HCT116 (cell line): ENCODE measurements around the gene WDPCP. TPM values are rescaled to one million over a fixed set of nuclear protein-coding genes. Genes with fewer than 3 reads are reported as not detected.

Source experiments
- ATAC-seq: fragments of 200-7000 bp; cut with Tn5 transposase; 2 replicates; pipeline ENCODE4 v1.9.1; 2020; ENCODE audit warnings: mild to moderate bottlenecking, moderate library complexity
- BruUV-seq: library from RNA; stranded (reverse); fragments of 400-500 nt; replicated peaks from 2 replicates; lab custom pipeline; 2021; lab: Mats Ljungman, UMichigan
- CTCF ChIA-PET: fragments of 300-600 bp; sonication (Branson Sonifier 250); formaldehyde crosslinking; loops from one replicate; lab custom pipeline; 2021; ENCODE audit warnings: antibody characterized with exemption; lab: Charles Lee
- POLR2A ChIA-PET: fragments of 300-600, 350-600 bp; sonication (Branson Sonifier 250); formaldehyde crosslinking; loops from one replicate; lab custom pipeline; 2021; ENCODE audit warnings: antibody characterized with exemption; lab: Charles Lee
- RAD21 ChIA-PET, 2 experiments: fragments of 300-600 bp; sonication (Branson Sonifier 250); formaldehyde crosslinking; loops; one replicate each; lab custom pipeline; 2023; ENCODE audit warnings: low total read pairs in 2 of 2; ENCODE audit not compliant: uncharacterized antibody in 2 of 2, unreplicated experiment in 2 of 2, low non-redundant PET in 1 of 2; lab: Charles Lee
- DNase-seq: peaks from one replicate; pipeline ENCODE4 v3.0.0-alpha.2; 2010; ENCODE audit warnings: low read depth, low spot score
- H2AFZ ChIP-seq: fragments of 200-600 bp; shearing (Covaris generic), sonication (generic); 2 replicates; pipeline ENCODE4 v1.6.1; 2017; ENCODE audit warnings: low read depth, mixed run types, mixed read lengths, antibody characterized with exemption, low read length; ENCODE audit not compliant: poor library complexity, severe bottlenecking
- H3K27ac ChIP-seq: 2 replicates; pipeline ENCODE4 v1.5.1; 2012; ENCODE audit warnings: low read depth, low read length
- H3K27me3 ChIP-seq: fragments of 200-600 bp; sonication (generic); 2 replicates; pipeline ENCODE4 v1.6.1; 2016; ENCODE audit warnings: mixed run types, low read length, mixed read lengths; ENCODE audit not compliant: insufficient read depth
- H3K36me3 ChIP-seq, 2 experiments: fragments of 200-500 bp in 1 of 2; fragments of 200-600 bp in 1 of 2; sonication (Bioruptor generic) in 1 of 2; sonication (generic) in 1 of 2; 2 replicates each; pipeline versions ENCODE4 v1.5.1 to v1.6.1; 2014 to 2016; ENCODE audit warnings: low read length in 2 of 2, inconsistent platforms in 1 of 2, mixed read lengths in 1 of 2, mixed run types in 1 of 2; ENCODE audit not compliant: insufficient read depth in 2 of 2, control insufficient read depth in 1 of 2
- H3K4me1 ChIP-seq, 2 experiments: fragments of 200-600 bp in 1 of 2; sonication (generic) in 1 of 2; 2 replicates each; pipeline versions ENCODE4 v1.5.1 to v1.6.1; 2012 to 2017; ENCODE audit warnings: low read length in 2 of 2, inconsistent platforms in 1 of 2, mild to moderate bottlenecking in 1 of 2, mixed read lengths in 1 of 2, mixed run types in 1 of 2, moderate library complexity in 1 of 2; ENCODE audit not compliant: insufficient read depth in 2 of 2, control insufficient read depth in 1 of 2
- H3K4me2 ChIP-seq: fragments of 200-600 bp; sonication (generic); 2 replicates; pipeline ENCODE4 v1.6.1; 2017; ENCODE audit warnings: mixed run types, low read length, mixed read lengths
- H3K4me3 ChIP-seq, 2 experiments: fragments of 200-600 bp in 1 of 2; sonication (generic) in 1 of 2; replicated peaks in 1 of 2; 2 replicates each; pipeline ENCODE4 v1.5.1; 2011 to 2016; ENCODE audit warnings: low read length in 2 of 2, control low read depth in 1 of 2, low read depth in 1 of 2, mild to moderate bottlenecking in 1 of 2, mixed read lengths in 1 of 2, mixed run types in 1 of 2
- H3K79me2 ChIP-seq: fragments of 200-600 bp; sonication (generic); 2 replicates; pipeline ENCODE4 v1.6.1; 2017; ENCODE audit warnings: mild to moderate bottlenecking, mixed run types, low read length, moderate library complexity, mixed read lengths; ENCODE audit not compliant: insufficient read depth
- H3K9ac ChIP-seq: fragments of 200-600 bp; sonication (generic); 2 replicates; pipeline ENCODE4 v1.6.1; 2016; ENCODE audit warnings: low read length, mixed read lengths
- H3K9me2 ChIP-seq: fragments of 200-600 bp; sonication (generic), shearing (Covaris generic); 2 replicates; pipeline ENCODE4 v1.6.1; 2017; ENCODE audit warnings: mixed run types, mild to moderate bottlenecking, moderate library complexity; ENCODE audit not compliant: insufficient read depth
- H3K9me3 ChIP-seq, 2 experiments: fragments of 200-500 bp in 1 of 2; fragments of 200-600 bp in 1 of 2; sonication (Bioruptor generic) in 1 of 2; sonication (generic) in 1 of 2; 2 replicates each; pipeline ENCODE4 v1.6.1; 2014 to 2017; ENCODE audit warnings: low read length in 2 of 2, mixed read lengths in 2 of 2, inconsistent platforms in 1 of 2, low read depth in 1 of 2, mild to moderate bottlenecking in 1 of 2, mixed run types in 1 of 2, moderate library complexity in 1 of 2; ENCODE audit not compliant: control insufficient read depth in 1 of 2, insufficient read depth in 1 of 2
- H4K20me1 ChIP-seq: fragments of 200-600 bp; sonication (generic), shearing (Covaris generic); 2 replicates; pipeline ENCODE4 v1.6.1; 2017; ENCODE audit warnings: mixed run types, mild to moderate bottlenecking, moderate library complexity; ENCODE audit not compliant: insufficient read depth
- ATF3 ChIP-seq: IDR thresholded peaks from 2 replicates; pipeline ENCODE4 v1.6.1; 2012
- CTCF ChIP-seq, 3 experiments: fragments of 200-600 bp in 1 of 3; sonication (generic) in 1 of 3; IDR thresholded peaks in 2 of 3; conservative IDR thresholded peaks in 1 of 3; 2 replicates each; pipeline ENCODE4 v1.5.1; 2012 to 2017; ENCODE audit warnings: low read depth in 2 of 3, low read length in 2 of 3, antibody characterized with exemption in 1 of 3, borderline replicate concordance in 1 of 3, control low read depth in 1 of 3, mild to moderate bottlenecking in 1 of 3, mixed read lengths in 1 of 3, mixed run types in 1 of 3, moderate library complexity in 1 of 3; ENCODE audit not compliant: insufficient read depth in 1 of 3
- EGR1 ChIP-seq: IDR thresholded peaks from 2 replicates; pipeline ENCODE4 v1.6.1; 2012; ENCODE audit warnings: low read depth
- EZH2 ChIP-seq: fragments of 200-600 bp; sonication (generic); IDR thresholded peaks from 2 replicates; pipeline ENCODE4 v1.6.1; 2017; ENCODE audit warnings: antibody characterized with exemption, mixed run types
- EZH2phosphoT487 ChIP-seq: fragments of 200-600 bp; IDR thresholded peaks from 2 replicates; pipeline ENCODE4 v1.6.1; 2018; ENCODE audit warnings: antibody characterized with exemption, borderline replicate concordance
- FOSL1 ChIP-seq: IDR thresholded peaks from 2 replicates; pipeline ENCODE4 v1.6.1; 2012; ENCODE audit warnings: low read depth
- JUND ChIP-seq: IDR thresholded peaks from 2 replicates; pipeline ENCODE4 v1.6.1; 2012
- RAD21 ChIP-seq: IDR thresholded peaks from 2 replicates; pipeline ENCODE4 v1.6.1; 2012; ENCODE audit warnings: low read depth, mild to moderate bottlenecking
- SIN3A ChIP-seq: IDR thresholded peaks from 2 replicates; pipeline ENCODE4 v1.6.1; 2012; ENCODE audit warnings: low read depth
- SP1 ChIP-seq: IDR thresholded peaks from 2 replicates; pipeline ENCODE4 v1.6.1; 2012; ENCODE audit warnings: low read depth
- SRF ChIP-seq: IDR thresholded peaks from 2 replicates; pipeline ENCODE4 v1.6.1; 2012; ENCODE audit warnings: low read depth
- YY1 ChIP-seq: IDR thresholded peaks from 2 replicates; pipeline ENCODE4 v1.6.1; 2011; ENCODE audit warnings: low read length, low read depth, moderate library complexity, mild to moderate bottlenecking; ENCODE audit not compliant: insufficient replicate concordance; ENCODE audit errors: extremely low read depth
- ZFX ChIP-seq: fragments of 450-650 bp; IDR thresholded peaks from 2 replicates; pipeline ENCODE4 v1.6.1; 2017
- intact Hi-C: fragments of 100-400 bp; cut with micrococcal nuclease; formaldehyde crosslinking; loops from 2 replicates; pipeline ENCODE4 v1.10.0; 2022
- total RNA-seq: library from RNA; stranded (reverse); gene quantifications from one replicate; pipeline ENCODE4 v1.2.1, GENCODE V29; 2021; ENCODE audit not compliant: unreplicated experiment

Gene WDPCP
- total RNA-seq, 1 experiment from 2014 or later = 4.1 TPM

GRCh38 chr2:63422556-63422955 lies 165.7 kb downstream of the WDPCP start:
- no TSS peak for BruUV-seq
- TF ChIP-seq ATF3 (no peak), EGR1 (no peak), EZH2 (no peak)
- Histone ChIP-seq H3K27me3 (no peaks in the 10 kb centered on the region), H3K4me1 (no peaks in the 10 kb centered on the region), H3K9ac (no peak overlapping the region), H3K27ac (no peak overlapping the region), H3K4me3 (no peak overlapping the region), H2AFZ (no peak overlapping the region), H3K9me3 (no peaks in the 10 kb centered on the region), H4K20me1 (no peaks in the 10 kb centered on the region), H3K9me2 (no peaks in the 10 kb centered on the region), H3K4me2 (no peak overlapping the region), H3K36me3 (no peaks in the 10 kb centered on the region), H3K79me2 (no peaks in the 10 kb centered on the region)
- POLR2A ChIA-PET = no interaction called here
- RAD21 ChIA-PET = no interaction called here
- ATAC-seq (no peak), DNase-seq (no peak)
- CTCF ChIA-PET = interaction anchor here (1.0 to 1.6 kb wide), 2 partner anchors 344 to 635 kb away, joined by 3 to 7 read pairs; no protein-coding TSS in a partner anchor
- intact Hi-C loops = no loop called here

GRCh38 chr2:63408530-63408929 lies 179.7 kb downstream of the WDPCP start:
- ATAC-seq = no peak; the same call in 1 of the 2 replicates
- H3K4me2 ChIP-seq = peak overlapping the region; percentile 26
- no TSS peak for BruUV-seq
- H3K27ac ChIP-seq = no peak overlapping the region; the same call in 1 of the 2 replicates
- H4K20me1 ChIP-seq = no peaks in the 10 kb centered on the region
- H3K4me3 ChIP-seq = no peak overlapping the region
- H3K27me3 ChIP-seq = no peaks in the 10 kb centered on the region
- no peak overlapping the region; the same call in 1 of the 2 replicates for H3K9ac ChIP-seq
- no peak for TF ChIP-seq EZH2phosphoT487
- no peak for TF ChIP-seq JUND
- TF ChIP-seq FOSL1 = no peak
- TF ChIP-seq SIN3A = no peak
- TF ChIP-seq SRF = no peak
- no peak for TF ChIP-seq YY1
- no peak for TF ChIP-seq ZFX
- TF ChIP-seq CTCF (IDR thresholded peaks at IDR 0.05 in 2 of 3, conservative IDR thresholded peaks at IDR 0.05 in 1 of 3; ENCODE audit: borderline replicate concordance in 1 of 3, insufficient read depth in 1 of 3, low read depth in 2 of 3, low read length in 2 of 3) = no peak
- no peak for TF ChIP-seq RAD21
- no peak for TF ChIP-seq SP1
- TF ChIP-seq, all 23 proteins: peak for 0
- RAD21 ChIA-PET = no interaction called here
- no peaks in the 10 kb centered on the region for H3K9me2 ChIP-seq
- POLR2A ChIA-PET = no interaction called here
- H3K9me3 ChIP-seq = no peaks in the 10 kb centered on the region
- H3K36me3 ChIP-seq = no peaks in the 10 kb centered on the region
- intact Hi-C loops = no loop called here
- DNase-seq = no peak
- H3K4me1 ChIP-seq = peaks cover 6 to 11% of the 10 kb centered on the region in 2 experiments; a peak in 3 of 4 replicates
- H3K79me2 ChIP-seq = no peaks in the 10 kb centered on the region
- CTCF ChIA-PET = no interaction called here
- H2AFZ ChIP-seq = no peak overlapping the region
